HG03196 (cell line): ENCODE measurements around the gene ZNF562.

Experiments used
- ATAC-seq: cut with Tn5 transposase; IDR thresholded peaks from one replicate; pipeline ENCODE4 v1.9.1; 2021; ENCODE audit not compliant: unreplicated experiment

Gene ZNF562

GRCh38 chr19:9645472-9645871 lies 29.4 kb downstream of the ZNF562 start:
- ATAC-seq, result no peak

GRCh38 chr19:9644472-9644871 lies 30.4 kb downstream of the ZNF562 start:
- ATAC-seq, result no peak

- no peak for ATAC-seq
These were observed 33.1 kb downstream of the ZNF562 start for GRCh38 chr19:9641810-9642209.

GRCh38 chr19:9640956-9641355 lies 33.9 kb downstream of the ZNF562 start:
- ATAC-seq, result no peak

- no peak for ATAC-seq
These were observed 38.9 kb downstream of the ZNF562 start for GRCh38 chr19:9636018-9636417.

- no peak for ATAC-seq
These were observed 47.0 kb downstream of the ZNF562 start for GRCh38 chr19:9627856-9628255.

- no peak for ATAC-seq
These were observed 52.4 kb downstream of the ZNF562 start for GRCh38 chr19:9622531-9622930.

- ATAC-seq, result peak; percentile 79
These were observed 53.5 kb downstream of the ZNF562 start, which contains the start of gene ZNF561 for GRCh38 chr19:9621156-9622037. Gene ZNF561 (minus strand): TSS chr19:9621232. CDS start chr19:9619456, 1,776 bp downstream.

- peak; percentile 14 for ATAC-seq
These were observed 54.1 kb downstream of the ZNF562 start for GRCh38 chr19:9620842-9621155.

GRCh38 chr19:9615844-9616243 lies 59.1 kb downstream of the ZNF562 start:
- ATAC-seq, result no peak

GRCh38 chr19:9610484-9611113 lies 64.3 kb downstream of the ZNF562 start:
- no peak for ATAC-seq

- no peak for ATAC-seq
These were observed 66.0 kb downstream of the ZNF562 start for GRCh38 chr19:9608912-9609311.

GRCh38 chr19:9597027-9597426 lies 77.9 kb downstream of the ZNF562 start:
- no peak for ATAC-seq
